ENCODE results near the gene PTCD3.
A peak's percentile ranks its signal among the peaks of the same experiment; 100 is the strongest.

Gene PTCD3

GRCh38 chr2:86105969-86106945, at the start of gene PTCD3:
Gene PTCD3 (plus strand): TSS chr2:86106235. CDS start chr2:86106248, 13 bp downstream.
- DNase-seq (ENCODE audit: low read depth in 2 of 2): peak; percentile 93 to 94

GRCh38 chr2:86056590-86057331, 49.3 kb upstream of the PTCD3 start:
- DNase-seq (ENCODE audit: low read depth in 2 of 2): no peak

- DNase-seq (ENCODE audit: low read depth in 2 of 2): no peak
Measured at GRCh38 chr2:86062043-86062442, 44.0 kb upstream of the PTCD3 start.

- no peak for DNase-seq (ENCODE audit: low read depth in 2 of 2)
Measured at GRCh38 chr2:86064006-86064405, 42.0 kb upstream of the PTCD3 start.

DNA sequence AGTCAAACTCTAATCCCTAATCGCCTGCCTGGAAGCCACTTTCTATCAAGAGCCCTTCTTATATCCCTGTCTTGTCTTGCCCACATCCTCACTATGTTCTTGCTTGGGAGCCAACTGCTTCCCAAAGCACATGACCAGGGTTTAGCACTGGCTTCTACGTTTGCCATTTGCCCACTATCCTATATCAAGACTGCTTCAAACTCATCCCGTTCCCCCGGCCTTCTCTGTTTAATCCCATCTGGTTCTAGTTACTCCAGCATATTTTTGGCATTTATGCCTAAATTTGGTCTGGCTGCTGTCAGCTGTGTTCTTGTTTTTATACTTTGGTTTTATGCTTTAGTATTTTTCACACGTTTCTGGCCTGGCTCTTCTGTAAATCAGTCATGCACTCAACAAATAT, 40.5 kb upstream of the PTCD3 start:
- no peak for DNase-seq (ENCODE audit: low read depth in 2 of 2)

- DNase-seq (ENCODE audit: low read depth in 2 of 2): no peak
Measured at GRCh38 chr2:86066007-86066578, 39.9 kb upstream of the PTCD3 start.

DNA sequence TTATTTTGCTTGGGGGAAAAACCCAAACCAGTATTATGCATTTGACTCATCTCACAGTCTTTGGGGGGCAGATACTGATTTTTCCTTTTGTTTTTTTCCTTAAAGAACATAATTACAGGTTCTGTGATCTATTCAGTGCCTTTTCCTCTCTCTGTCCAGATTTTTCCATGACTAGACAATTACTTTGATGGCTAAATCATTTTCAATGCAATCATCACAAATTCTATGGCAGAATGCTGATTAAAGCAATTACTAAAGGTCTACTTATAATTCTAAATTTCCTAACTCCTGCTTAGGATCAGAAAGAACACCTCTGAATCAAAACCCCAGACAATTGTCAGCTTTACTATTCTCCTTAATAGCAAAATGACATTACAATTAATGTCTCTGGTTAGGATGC, 39.1 kb upstream of the PTCD3 start:
- DNase-seq (ENCODE audit: low read depth in 2 of 2): no peak

GRCh38 chr2:86068136-86068588, 37.9 kb upstream of the PTCD3 start:
- peak in 1 of 2 donors; percentile 9 for DNase-seq (ENCODE audit: low read depth in 2 of 2)

- no peak for DNase-seq (ENCODE audit: low read depth in 2 of 2)
Measured at GRCh38 chr2:86068648-86069047, 37.4 kb upstream of the PTCD3 start.

GRCh38 chr2:86069091-86069685, 36.8 kb upstream of the PTCD3 start:
- no peak for DNase-seq (ENCODE audit: low read depth in 2 of 2)

DNA sequence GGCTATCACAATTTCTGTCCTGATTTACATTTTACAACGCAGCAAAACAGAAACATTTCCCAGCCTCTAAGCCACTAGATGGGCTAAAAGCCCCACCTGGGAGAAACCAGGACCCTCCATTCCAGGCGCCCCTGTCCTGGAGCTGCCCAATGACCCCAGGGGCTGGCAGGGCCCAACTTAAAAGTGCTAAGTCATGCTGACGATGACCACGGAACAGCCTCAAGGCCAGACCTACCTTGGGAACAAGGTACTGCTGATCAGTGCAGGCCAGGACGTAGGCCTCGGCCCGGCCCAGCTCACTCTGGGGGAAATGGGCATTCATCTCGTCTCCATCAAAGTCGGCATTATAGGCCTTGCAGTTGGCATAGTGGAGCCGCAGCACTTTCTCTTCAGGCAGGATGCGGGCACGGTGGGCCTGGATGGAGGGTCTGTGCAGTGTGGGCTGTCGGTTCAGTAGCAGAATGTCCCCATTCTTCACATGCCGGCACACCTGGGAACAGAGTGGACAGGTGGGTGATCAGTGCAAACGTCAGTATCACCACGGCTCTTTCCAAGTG, 36.2 kb upstream of the PTCD3 start:
- DNase-seq (ENCODE audit: low read depth in 2 of 2): no peak

DNA sequence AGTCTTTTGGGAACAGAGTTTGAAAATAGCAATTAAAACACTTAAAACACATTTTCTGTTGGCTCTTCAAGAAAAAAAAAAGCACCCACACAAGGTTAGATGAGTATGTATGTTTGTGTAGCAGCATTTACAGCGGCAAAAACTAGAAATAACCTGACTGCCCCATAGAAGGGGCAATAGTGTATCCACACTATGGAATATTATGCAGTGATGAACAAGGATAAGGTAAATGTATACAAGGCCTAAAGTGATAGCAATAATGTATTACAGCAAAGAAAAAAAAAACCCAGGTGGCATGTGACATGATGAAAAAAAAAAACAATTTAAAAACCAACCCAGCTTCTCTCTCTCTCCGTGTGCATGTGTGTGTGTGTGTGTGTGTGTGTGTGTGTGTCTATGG, 35.2 kb upstream of the PTCD3 start:
- no peak for DNase-seq (ENCODE audit: low read depth in 2 of 2)

DNA sequence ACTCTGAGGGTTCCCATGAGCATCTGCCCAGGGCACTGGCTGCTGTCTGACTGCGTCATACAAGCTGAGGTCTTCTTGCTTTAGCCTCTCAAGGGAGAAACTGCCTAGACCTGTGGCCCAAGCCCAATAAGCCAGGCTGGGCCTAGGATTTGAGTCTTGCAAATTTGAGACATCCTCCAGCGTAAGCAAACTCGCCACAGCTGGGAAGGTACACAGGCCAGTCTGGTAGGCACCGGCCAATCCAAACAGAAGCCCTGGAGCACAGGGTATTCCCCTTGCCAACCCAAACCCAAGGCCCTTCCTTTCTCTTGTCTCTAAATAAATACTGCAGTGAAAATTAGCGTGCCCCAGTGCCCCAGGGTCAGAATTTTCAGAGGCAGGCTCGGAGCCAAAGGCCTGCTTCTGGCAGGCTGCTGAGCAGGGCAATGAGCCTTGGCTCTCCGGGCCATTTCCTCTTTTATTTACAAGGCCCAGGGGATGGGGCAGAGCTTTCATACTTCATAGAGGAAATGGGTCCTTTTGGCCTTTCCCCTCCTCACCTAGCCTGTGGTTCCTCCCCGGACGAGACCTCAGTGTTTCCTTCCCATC, 33.7 kb upstream of the PTCD3 start:
- no peak for DNase-seq (ENCODE audit: low read depth in 2 of 2)

GRCh38 chr2:86073225-86073624, 32.8 kb upstream of the PTCD3 start:
- DNase-seq (ENCODE audit: low read depth in 2 of 2): no peak

GRCh38 chr2:86074256-86074655, 31.8 kb upstream of the PTCD3 start:
- DNase-seq (ENCODE audit: low read depth in 2 of 2): no peak

DNA sequence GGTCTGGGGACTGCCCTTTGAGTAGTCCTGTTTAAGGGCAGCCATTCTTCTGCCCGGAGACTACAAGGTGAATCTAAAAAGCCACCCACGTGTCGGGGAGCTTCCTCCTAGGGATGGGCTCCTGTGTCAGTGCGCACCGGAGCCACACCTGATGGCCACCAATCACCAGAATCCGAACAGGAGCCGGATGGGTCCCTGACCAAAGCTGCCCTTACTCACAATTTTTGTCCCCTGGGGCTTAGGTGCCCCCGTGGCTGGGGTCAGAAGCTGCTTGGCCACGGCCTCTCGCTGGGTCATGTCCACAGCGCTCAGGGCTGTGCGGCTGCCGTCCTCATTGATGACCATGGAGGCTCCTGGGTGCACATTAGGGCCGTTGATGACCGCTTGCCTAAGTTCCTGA, 31.2 kb upstream of the PTCD3 start:
- DNase-seq (ENCODE audit: low read depth in 2 of 2): no peak

DNA sequence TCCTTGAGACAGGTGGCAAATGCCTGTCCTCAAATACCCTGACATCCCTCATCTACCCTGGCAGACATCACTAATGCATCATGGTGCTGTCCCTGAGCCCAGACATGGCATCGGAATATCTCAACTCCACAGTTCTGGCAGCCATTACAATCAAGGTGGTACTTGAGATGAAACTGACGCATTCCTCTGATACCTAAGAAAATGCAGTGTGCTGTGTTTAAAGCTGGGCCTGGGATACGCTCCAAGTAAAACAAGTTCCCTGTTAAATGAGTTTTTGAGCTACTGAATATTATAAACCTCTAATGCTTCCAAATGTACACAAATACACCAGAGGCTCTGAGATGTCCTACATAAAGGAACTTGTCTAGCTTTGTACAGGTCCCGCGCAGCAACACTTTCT, 30.1 kb upstream of the PTCD3 start:
- no peak for DNase-seq (ENCODE audit: low read depth in 2 of 2)

- DNase-seq (ENCODE audit: low read depth in 2 of 2): no peak
Measured at GRCh38 chr2:86078774-86079545, 27.1 kb upstream of the PTCD3 start.

- peak; percentile 34 to 71 for DNase-seq (ENCODE audit: low read depth in 2 of 2)
Measured at GRCh38 chr2:86079981-86080911, 25.8 kb upstream of the PTCD3 start.

Data from stimulated activated CD4-positive, alpha-beta T cell treated with anti-CD3 and anti-CD28 coated beads, Interleukin-15, amount 100 ng/mL, for 48 hours (primary cell).